Panc1 (cell line): Measurements from ENCODE around the gene SEMA4D.

Experiments
- CTCF ChIP-seq: fragments of 450-650 bp; IDR thresholded peaks from 2 replicates; pipeline ENCODE4 v1.5.1; 2017; ENCODE audit warnings: mild to moderate bottlenecking
- POLR2AphosphoS5 ChIP-seq: IDR thresholded peaks from 2 replicates; pipeline ENCODE4 v1.6.1; 2012; ENCODE audit warnings: mild to moderate bottlenecking, low read depth, low read length, moderate library complexity
- SIN3A ChIP-seq: IDR thresholded peaks from 2 replicates; pipeline ENCODE4 v1.6.1; 2012; ENCODE audit warnings: low read depth, mild to moderate bottlenecking, low read length, moderate library complexity, borderline replicate concordance; ENCODE audit not compliant: insufficient read depth
- TF ChIP-seq, protein P1 (sequence below), 2 experiments: IDR thresholded peaks; 2 replicates each; pipeline ENCODE4 v1.6.1; 2011 to 2012; ENCODE audit warnings: low read depth in 2 of 2, control low read depth in 1 of 2, low read length in 1 of 2, mild to moderate bottlenecking in 1 of 2, moderate library complexity in 1 of 2; ENCODE audit not compliant: insufficient read depth in 1 of 2

DNA sequence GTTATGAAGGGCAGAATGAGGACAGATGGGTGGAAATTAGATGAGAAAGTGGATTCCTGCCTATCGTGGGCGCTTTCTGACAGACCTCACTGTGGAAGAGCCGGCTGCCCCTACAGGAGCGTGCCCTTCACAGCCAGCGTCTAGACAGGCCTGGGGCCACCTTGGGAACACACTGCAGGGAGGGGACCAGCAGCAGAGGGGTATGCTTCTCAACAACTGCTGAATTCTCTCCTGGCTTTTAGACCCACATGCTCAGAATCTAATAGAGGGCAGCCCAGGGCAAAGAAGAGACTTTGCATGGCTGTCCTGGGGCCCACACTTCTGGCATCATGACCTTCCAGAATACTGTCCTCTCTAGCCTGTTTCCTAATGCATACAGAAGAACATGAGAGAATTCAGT is 2.1 kb upstream of the SEMA4D start:
- TF ChIP-seq CTCF (no peak), POLR2AphosphoS5 (no peak), SIN3A (no peak)
- TF ChIP-seq, protein P1, sequence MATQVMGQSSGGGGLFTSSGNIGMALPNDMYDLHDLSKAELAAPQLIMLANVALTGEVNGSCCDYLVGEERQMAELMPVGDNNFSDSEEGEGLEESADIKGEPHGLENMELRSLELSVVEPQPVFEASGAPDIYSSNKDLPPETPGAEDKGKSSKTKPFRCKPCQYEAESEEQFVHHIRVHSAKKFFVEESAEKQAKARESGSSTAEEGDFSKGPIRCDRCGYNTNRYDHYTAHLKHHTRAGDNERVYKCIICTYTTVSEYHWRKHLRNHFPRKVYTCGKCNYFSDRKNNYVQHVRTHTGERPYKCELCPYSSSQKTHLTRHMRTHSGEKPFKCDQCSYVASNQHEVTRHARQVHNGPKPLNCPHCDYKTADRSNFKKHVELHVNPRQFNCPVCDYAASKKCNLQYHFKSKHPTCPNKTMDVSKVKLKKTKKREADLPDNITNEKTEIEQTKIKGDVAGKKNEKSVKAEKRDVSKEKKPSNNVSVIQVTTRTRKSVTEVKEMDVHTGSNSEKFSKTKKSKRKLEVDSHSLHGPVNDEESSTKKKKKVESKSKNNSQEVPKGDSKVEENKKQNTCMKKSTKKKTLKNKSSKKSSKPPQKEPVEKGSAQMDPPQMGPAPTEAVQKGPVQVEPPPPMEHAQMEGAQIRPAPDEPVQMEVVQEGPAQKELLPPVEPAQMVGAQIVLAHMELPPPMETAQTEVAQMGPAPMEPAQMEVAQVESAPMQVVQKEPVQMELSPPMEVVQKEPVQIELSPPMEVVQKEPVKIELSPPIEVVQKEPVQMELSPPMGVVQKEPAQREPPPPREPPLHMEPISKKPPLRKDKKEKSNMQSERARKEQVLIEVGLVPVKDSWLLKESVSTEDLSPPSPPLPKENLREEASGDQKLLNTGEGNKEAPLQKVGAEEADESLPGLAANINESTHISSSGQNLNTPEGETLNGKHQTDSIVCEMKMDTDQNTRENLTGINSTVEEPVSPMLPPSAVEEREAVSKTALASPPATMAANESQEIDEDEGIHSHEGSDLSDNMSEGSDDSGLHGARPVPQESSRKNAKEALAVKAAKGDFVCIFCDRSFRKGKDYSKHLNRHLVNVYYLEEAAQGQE (IDR thresholded peaks at IDR 0.05; ENCODE audit: insufficient read depth in 1 of 2, low read depth in 2 of 2, low read length in 1 of 2): no peak
